ENCODE data around the gene ERAL1.
A peak's percentile ranks its signal among the peaks of the same experiment; 100 is the strongest.
"Not testable (repeated sequence)": the region's sequence is repeated elsewhere in the genome, so short reads cannot be mapped to it uniquely, and the experiment has no call there.

ERAL1 gene

GRCh38 chr17:28843816-28844148, 11.0 kb upstream of the ERAL1 start:
- DNase-seq (ENCODE audit: low read depth): no peak
- TF ChIP-seq, protein P1, sequence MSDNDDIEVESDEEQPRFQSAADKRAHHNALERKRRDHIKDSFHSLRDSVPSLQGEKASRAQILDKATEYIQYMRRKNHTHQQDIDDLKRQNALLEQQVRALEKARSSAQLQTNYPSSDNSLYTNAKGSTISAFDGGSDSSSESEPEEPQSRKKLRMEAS (IDR thresholded peaks at IDR 0.05; ENCODE audit: low read depth, low read length): no peak
- TF ChIP-seq MYC (IDR thresholded peaks at IDR 0.05; ENCODE audit: low read depth, low read length): no peak
- no peak for TF ChIP-seq CTCF (IDR thresholded peaks at IDR 0.05; ENCODE audit: low read depth, low read length)
- no peak for TF ChIP-seq POLR2A (IDR thresholded peaks at IDR 0.05; ENCODE audit: extremely low read depth, insufficient read length)

GRCh38 chr17:28846231-28846630, 8.6 kb upstream of the ERAL1 start:
- H3K4me3 ChIP-seq (ENCODE audit: low read depth, low read length): no peak overlapping the region
- TF ChIP-seq CTCF (IDR thresholded peaks at IDR 0.05; ENCODE audit: low read depth, low read length) (no peak), MYC (IDR thresholded peaks at IDR 0.05; ENCODE audit: low read depth, low read length) (no peak), POLR2A (IDR thresholded peaks at IDR 0.05; ENCODE audit: extremely low read depth, insufficient read length) (no peak)
- TF ChIP-seq, protein P1 (IDR thresholded peaks at IDR 0.05; ENCODE audit: low read depth, low read length): no peak
- no peak for DNase-seq (ENCODE audit: low read depth)

More at GRCh38 chr17:28843816-28844148, 11.0 kb upstream of the ERAL1 start:
- H3K4me3 ChIP-seq (ENCODE audit: low read depth, low read length): no peak overlapping the region

- DNase-seq (ENCODE audit: low read depth); H3K4me3 ChIP-seq (ENCODE audit: low read depth, low read length): not testable (repeated sequence)
These were observed 8.1 kb upstream of the ERAL1 start for GRCh38 chr17:28846699-28847098.

DNA sequence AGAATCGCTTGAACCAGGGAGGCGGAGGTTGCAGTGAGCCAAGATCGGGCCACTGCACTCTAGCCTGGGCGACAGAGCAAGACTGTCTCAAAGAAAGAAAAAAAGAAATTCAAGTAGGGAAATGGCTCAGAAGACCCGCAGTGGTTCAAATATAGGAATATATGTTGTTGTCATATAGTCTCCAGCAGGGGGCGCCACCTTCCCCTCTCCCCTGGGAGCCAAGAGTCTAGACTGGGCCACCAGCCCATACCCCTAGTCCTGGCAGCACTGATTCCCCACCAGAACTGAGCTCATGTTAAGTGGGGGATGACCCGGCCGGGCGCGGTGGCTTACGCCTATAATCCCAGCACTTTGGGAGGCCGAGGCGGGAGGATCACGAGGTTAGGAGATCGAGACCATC, 6.1 kb upstream of the ERAL1 start:
- peak; percentile 63 for TF ChIP-seq CTCF (IDR thresholded peaks at IDR 0.05; ENCODE audit: low read depth, low read length)
- DNase-seq (ENCODE audit: low read depth): peak; percentile 70

DNA sequence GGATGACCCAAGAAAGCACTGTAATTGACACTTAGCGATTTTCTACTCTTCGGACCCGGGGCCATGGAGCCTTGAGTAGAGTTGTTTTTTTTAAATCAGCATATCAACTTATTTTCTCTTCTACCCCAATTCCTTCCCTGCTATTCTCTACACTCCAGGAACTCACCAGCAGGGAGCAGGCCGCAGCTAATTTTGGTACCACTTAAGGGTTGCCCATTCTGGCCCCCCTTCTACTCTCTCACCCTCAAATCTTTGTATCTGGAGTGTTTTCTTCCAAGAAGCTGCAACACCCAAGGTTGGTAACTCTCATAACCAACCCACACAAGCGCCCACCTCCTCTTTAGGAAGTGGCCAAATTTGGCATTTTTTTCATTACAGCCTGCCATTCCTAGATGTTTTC, 5.5 kb upstream of the ERAL1 start:
- no peak overlapping the region for H3K4me3 ChIP-seq (ENCODE audit: low read depth, low read length)
- no peak for TF ChIP-seq CTCF (IDR thresholded peaks at IDR 0.05; ENCODE audit: low read depth, low read length)
- TF ChIP-seq, protein P1 (IDR thresholded peaks at IDR 0.05; ENCODE audit: low read depth, low read length): no peak
- no peak for TF ChIP-seq POLR2A (IDR thresholded peaks at IDR 0.05; ENCODE audit: extremely low read depth, insufficient read length)
- TF ChIP-seq MYC (IDR thresholded peaks at IDR 0.05; ENCODE audit: low read depth, low read length): no peak
- peak; percentile 52 for DNase-seq (ENCODE audit: low read depth)

More for the DNA sequence above, 6.1 kb upstream of the ERAL1 start:
- H3K4me3 ChIP-seq (ENCODE audit: low read depth, low read length): not testable (repeated sequence)

DNA sequence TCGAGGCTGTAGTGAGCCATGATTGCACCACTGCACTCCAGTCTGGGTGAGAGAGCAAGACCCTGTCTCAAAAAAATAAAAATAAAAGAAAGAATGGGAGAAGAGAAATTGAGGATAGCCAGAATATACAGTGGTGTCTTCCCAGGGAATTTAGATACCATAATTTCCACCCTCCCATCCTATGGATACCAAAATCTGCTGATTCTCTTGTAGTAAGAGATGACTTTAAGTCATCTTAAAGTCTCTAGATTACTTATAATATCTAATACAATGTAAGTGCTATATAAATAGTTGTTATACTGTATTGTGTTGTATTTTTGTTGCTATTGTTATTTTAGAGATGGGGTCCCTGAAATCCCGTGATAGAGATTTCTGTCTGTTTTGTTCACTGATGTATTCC, 1.5 kb upstream of the ERAL1 start:
- no peak for TF ChIP-seq CTCF (IDR thresholded peaks at IDR 0.05; ENCODE audit: low read depth, low read length)
- no peak for TF ChIP-seq POLR2A (IDR thresholded peaks at IDR 0.05; ENCODE audit: extremely low read depth, insufficient read length)
- TF ChIP-seq MYC (IDR thresholded peaks at IDR 0.05; ENCODE audit: low read depth, low read length): no peak
- TF ChIP-seq, protein P1 (IDR thresholded peaks at IDR 0.05; ENCODE audit: low read depth, low read length): no peak
- no peak overlapping the region for H3K4me3 ChIP-seq (ENCODE audit: low read depth, low read length)
- DNase-seq (ENCODE audit: low read depth): no peak

All from NB4 (cell line).